IMR-90 (cell line): ENCODE measurements around the gene HCK. TPM values are rescaled to one million over a fixed set of nuclear protein-coding genes. Genes with fewer than 3 reads are reported as not detected.

Source experiments
- ATAC-seq: fragments of 200-7000 bp; cut with Tn5 transposase; 2 replicates; pipeline ENCODE4 v1.9.1; 2020; ENCODE audit warnings: low read depth, mild to moderate bottlenecking, moderate library complexity
- BruUV-seq: library from RNA; stranded (reverse); fragments of 400-500 nt; replicated peaks from 2 replicates; lab custom pipeline; 2021; lab: Mats Ljungman, UMichigan
- CTCF ChIA-PET: fragments of 300-600 bp; formaldehyde crosslinking; extraction: SDS; loops from one replicate; lab custom pipeline; 2021; ENCODE audit warnings: antibody characterized with exemption; lab: Yijun Ruan, JAX
- POLR2A ChIA-PET: fragments of 300-600 bp; sonication (Branson Sonifier 250); formaldehyde crosslinking; loops from one replicate; lab custom pipeline; 2022; ENCODE audit warnings: antibody characterized with exemption; ENCODE audit not compliant: unreplicated experiment; lab: Charles Lee
- DNase-seq: peaks from one replicate; pipeline ENCODE4 v3.0.0; 2013
- H2AFZ ChIP-seq: replicated peaks from 2 replicates; pipeline ENCODE3; 2013; ENCODE audit warnings: low read length, mild to moderate bottlenecking; ENCODE audit not compliant: poor library complexity
- H2AK5ac ChIP-seq: 2 replicates; pipeline ENCODE4 v1.6.1; 2013; ENCODE audit warnings: low read depth, low read length, inconsistent platforms
- H2AK9ac ChIP-seq: replicated peaks from 2 replicates; pipeline ENCODE3; 2013; ENCODE audit warnings: mild to moderate bottlenecking, low read depth, low read length, moderate library complexity; ENCODE audit not compliant: poor library complexity
- H2BK120ac ChIP-seq: 2 replicates; pipeline ENCODE4 v1.6.1; 2013; ENCODE audit warnings: low read depth, low read length, inconsistent platforms
- H2BK15ac ChIP-seq: 3 replicates; pipeline ENCODE4 v1.6.1; 2013; ENCODE audit warnings: low read depth, low read length, inconsistent platforms
- H2BK20ac ChIP-seq: 2 replicates; pipeline ENCODE4 v1.6.1; 2013; ENCODE audit warnings: low read depth, mild to moderate bottlenecking, inconsistent platforms, low read length, moderate library complexity
- H2BK5ac ChIP-seq: 2 replicates; pipeline ENCODE4 v1.6.1; 2013; ENCODE audit warnings: mild to moderate bottlenecking, low read depth, low read length, inconsistent platforms; ENCODE audit not compliant: poor library complexity, severe bottlenecking
- H3K14ac ChIP-seq: replicated peaks from 2 replicates; pipeline ENCODE4 v1.6.1; 2013; ENCODE audit warnings: low read depth, low read length, inconsistent platforms
- H3K18ac ChIP-seq: 2 replicates; pipeline ENCODE4 v1.6.1; 2013; ENCODE audit warnings: low read depth, low read length, control low read depth
- H3K23ac ChIP-seq: 2 replicates; pipeline ENCODE4 v1.6.1; 2013; ENCODE audit warnings: low read depth, low read length, inconsistent platforms
- H3K27ac ChIP-seq: 2 replicates; pipeline ENCODE4 v1.5.1; 2013; ENCODE audit warnings: mild to moderate bottlenecking, control low read depth, low read length; ENCODE audit not compliant: insufficient read depth
- H3K27me3 ChIP-seq: 2 replicates; pipeline ENCODE4 v1.6.1; 2013; ENCODE audit warnings: low read length; ENCODE audit not compliant: control insufficient read depth, insufficient read depth
- H3K36me3 ChIP-seq: 2 replicates; pipeline ENCODE4 v1.6.1; 2013; ENCODE audit warnings: low read length, mixed read lengths; ENCODE audit not compliant: control insufficient read depth, insufficient read depth
- H3K4ac ChIP-seq: 2 replicates; pipeline ENCODE4 v1.6.1; 2013; ENCODE audit warnings: low read depth, low read length, inconsistent platforms
- H3K4me1 ChIP-seq: 2 replicates; pipeline ENCODE4 v1.6.1; 2013; ENCODE audit warnings: low read length, mixed read lengths; ENCODE audit not compliant: control insufficient read depth, insufficient read depth
- H3K4me2 ChIP-seq: 2 replicates; pipeline ENCODE4 v1.6.1; 2013; ENCODE audit warnings: low read depth, mild to moderate bottlenecking, control low read depth, low read length, moderate library complexity
- H3K4me3 ChIP-seq: 2 replicates; pipeline ENCODE4 v1.5.1; 2013; ENCODE audit warnings: low read depth, mild to moderate bottlenecking, control low read depth, low read length, moderate library complexity; ENCODE audit not compliant: insufficient read depth
- H3K56ac ChIP-seq: 2 replicates; pipeline ENCODE4 v1.6.1; 2013; ENCODE audit warnings: low read length, inconsistent platforms; ENCODE audit not compliant: insufficient read depth; ENCODE audit errors: extremely low read depth
- H3K79me1 ChIP-seq, 2 experiments: 2 replicates each; pipeline ENCODE4 v1.6.1; 2013; ENCODE audit warnings: low read length in 2 of 2, inconsistent platforms in 1 of 2, low read depth in 1 of 2
- H3K9ac ChIP-seq: 2 replicates; pipeline ENCODE4 v1.6.1; 2013; ENCODE audit warnings: low read depth, low read length, control low read depth
- H3K9me1 ChIP-seq: 2 replicates; pipeline ENCODE4 v1.6.1; 2013; ENCODE audit warnings: low read length, inconsistent platforms; ENCODE audit not compliant: insufficient read depth
- H3K9me3 ChIP-seq: 2 replicates; pipeline ENCODE4 v1.6.1; 2013; ENCODE audit warnings: low read length; ENCODE audit not compliant: control insufficient read depth, insufficient read depth
- H4K20me1 ChIP-seq: 2 replicates; pipeline ENCODE4 v1.6.1; 2013; ENCODE audit warnings: low read length, inconsistent platforms; ENCODE audit not compliant: insufficient read depth
- H4K5ac ChIP-seq: 2 replicates; pipeline ENCODE4 v1.6.1; 2013; ENCODE audit warnings: mild to moderate bottlenecking, low read depth, low read length, control low read depth
- H4K8ac ChIP-seq, 2 experiments: 2 replicates each; pipeline ENCODE4 v1.6.1; 2013; ENCODE audit warnings: low read depth in 2 of 2, low read length in 2 of 2, control low read depth in 1 of 2, inconsistent platforms in 1 of 2
- H4K91ac ChIP-seq: 2 replicates; pipeline ENCODE4 v1.6.1; 2013; ENCODE audit warnings: low read depth, low read length, inconsistent platforms; ENCODE audit not compliant: insufficient read depth
- FOS ChIP-seq: fragments of 150-350 bp; IDR thresholded peaks from 2 replicates; pipeline ENCODE4 v1.6.1; 2016; ENCODE audit warnings: low read depth, low read length
- MAZ ChIP-seq: IDR thresholded peaks from 2 replicates; pipeline ENCODE4 v1.6.1; 2012; ENCODE audit warnings: low read depth, mild to moderate bottlenecking, low read length, improper control_type of control experiment, moderate library complexity, borderline replicate concordance
- RAD21 ChIP-seq: IDR thresholded peaks from 2 replicates; pipeline ENCODE4 v1.6.1; 2012; ENCODE audit warnings: low read length, improper control_type of control experiment
- WGBS, 2 experiments: methylation state at CpG; one replicate each; pipeline versions ENCODE4 v1.1.5 to v1.1.7; 2013; ENCODE audit warnings: missing lambda C conversion rate in 2 of 2; ENCODE audit not compliant: insufficient read length in 1 of 2; ENCODE audit errors: extremely low coverage in 2 of 2; 5-methylcytosine and 5-hydroxymethylcytosine counted together
- dilution Hi-C: fragments of 300-500 bp; cut with HindIII; formaldehyde crosslinking; loops from one replicate; pipeline ENCODE4 v1.14.3; 2018; ENCODE audit warnings: low sequenced_read_pairs; ENCODE audit not compliant: unreplicated experiment
- in situ Hi-C: fragments of 300-500 bp; cut with MboI; formaldehyde crosslinking; loops from 3 replicates; pipeline ENCODE4 v1.14.3; 2019; ENCODE audit warnings: low sequenced_read_pairs, inconsistent platforms, mixed read lengths
- intact Hi-C: fragments of 100-400 bp; cut with micrococcal nuclease; formaldehyde crosslinking; loops from 2 replicates; pipeline ENCODE4 v1.10.0; 2022
- polyA plus RNA-seq, 3 experiments: library from polyadenylated mRNA; depleted of rRNA; stranded (reverse); fragments of >200 nt; gene quantifications; 2 replicates each; pipeline ENCODE4 v1.2.3, GENCODE V29; 2012; ENCODE audit warnings: low replicate concordance in 1 of 3
- total RNA-seq: library from RNA; depleted of rRNA; stranded (reverse); fragments of >200 nt; gene quantifications from 2 replicates; pipeline ENCODE4 v1.2.3, GENCODE V29; 2012
- TF ChIP-seq, protein P1 (sequence below): fragments of 150-350 bp; IDR thresholded peaks from 2 replicates; pipeline ENCODE4 v1.6.1; 2017; ENCODE audit warnings: mild to moderate bottlenecking, antibody characterized with exemption, low read length, low read depth
- TF ChIP-seq, protein P2 (sequence below): fragments of 150-350 bp; IDR thresholded peaks from 2 replicates; pipeline ENCODE4 v1.6.1; 2016; ENCODE audit warnings: low read depth, mild to moderate bottlenecking, low read length, moderate library complexity, borderline replicate concordance

HCK gene
- total and polyA plus RNA-seq, 2 of the 4 experiments (the other 2 are of a cell fraction), result not detected

DNA sequence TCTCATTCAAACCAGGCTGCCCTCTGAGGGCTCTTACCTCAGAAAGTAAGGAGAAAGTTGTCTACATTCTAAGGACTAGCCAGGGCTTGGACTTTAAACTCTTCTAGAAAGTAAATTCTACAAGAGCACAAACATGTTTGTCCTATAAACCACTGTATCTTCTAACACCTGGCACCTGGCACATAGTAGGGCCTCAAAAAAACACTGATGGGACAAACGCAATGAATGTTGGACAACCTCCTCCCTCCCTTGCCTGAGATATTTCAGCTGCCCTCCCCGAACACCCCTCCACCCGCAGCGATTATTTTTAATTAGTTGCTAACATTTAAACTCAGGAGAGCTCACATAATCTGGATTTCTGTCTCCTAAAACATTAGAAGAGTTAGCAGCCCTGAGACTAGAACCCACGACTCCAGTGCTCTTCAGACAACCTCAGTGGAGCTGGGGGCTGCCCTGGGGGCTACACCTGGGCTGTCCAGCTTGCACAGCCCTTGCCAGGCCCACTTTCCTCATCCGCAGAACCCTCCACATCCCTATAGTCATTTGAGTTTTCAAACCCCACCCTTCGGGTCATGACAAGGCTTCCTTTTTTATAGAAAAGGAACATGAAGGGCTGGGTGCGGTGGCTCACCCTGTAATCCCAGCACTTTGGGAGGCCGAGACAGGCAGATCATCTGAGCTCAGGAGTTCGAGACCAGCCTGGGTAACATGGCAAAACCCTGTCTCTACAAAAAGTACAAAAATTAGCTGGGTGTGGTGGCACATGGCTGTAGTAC, 4.9 kb downstream of the HCK start:
- no peak overlapping the region for H3K18ac ChIP-seq
- no peaks in the 10 kb centered on the region for H3K36me3 ChIP-seq
- no peaks in the 10 kb centered on the region for H4K20me1 ChIP-seq
- no peak overlapping the region for H3K27ac ChIP-seq
- TF ChIP-seq, protein P1, sequence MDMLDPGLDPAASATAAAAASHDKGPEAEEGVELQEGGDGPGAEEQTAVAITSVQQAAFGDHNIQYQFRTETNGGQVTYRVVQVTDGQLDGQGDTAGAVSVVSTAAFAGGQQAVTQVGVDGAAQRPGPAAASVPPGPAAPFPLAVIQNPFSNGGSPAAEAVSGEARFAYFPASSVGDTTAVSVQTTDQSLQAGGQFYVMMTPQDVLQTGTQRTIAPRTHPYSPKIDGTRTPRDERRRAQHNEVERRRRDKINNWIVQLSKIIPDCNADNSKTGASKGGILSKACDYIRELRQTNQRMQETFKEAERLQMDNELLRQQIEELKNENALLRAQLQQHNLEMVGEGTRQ, result no peak
- TF ChIP-seq RAD21, result no peak
- TF ChIP-seq, protein P2, sequence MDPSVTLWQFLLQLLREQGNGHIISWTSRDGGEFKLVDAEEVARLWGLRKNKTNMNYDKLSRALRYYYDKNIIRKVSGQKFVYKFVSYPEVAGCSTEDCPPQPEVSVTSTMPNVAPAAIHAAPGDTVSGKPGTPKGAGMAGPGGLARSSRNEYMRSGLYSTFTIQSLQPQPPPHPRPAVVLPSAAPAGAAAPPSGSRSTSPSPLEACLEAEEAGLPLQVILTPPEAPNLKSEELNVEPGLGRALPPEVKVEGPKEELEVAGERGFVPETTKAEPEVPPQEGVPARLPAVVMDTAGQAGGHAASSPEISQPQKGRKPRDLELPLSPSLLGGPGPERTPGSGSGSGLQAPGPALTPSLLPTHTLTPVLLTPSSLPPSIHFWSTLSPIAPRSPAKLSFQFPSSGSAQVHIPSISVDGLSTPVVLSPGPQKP, result no peak
- no peak for TF ChIP-seq MAZ
- no peak for TF ChIP-seq FOS
- no peak overlapping the region for H3K4me2 ChIP-seq
- H3K79me1 ChIP-seq, result no peaks in the 10 kb centered on the region
- in situ Hi-C loops (no loop called here), dilution Hi-C loops (no loop called here), intact Hi-C loops (no loop called here)
- H3K23ac ChIP-seq, result no peak overlapping the region
- POLR2A ChIA-PET, result no interaction called here
- H4K91ac ChIP-seq, result no peak overlapping the region
- H2BK5ac ChIP-seq, result no peak overlapping the region
- H2BK20ac ChIP-seq, result no peak overlapping the region
- CTCF ChIA-PET, result no interaction called here
- H3K9me3 ChIP-seq, result peaks cover 2% of the 10 kb centered on the region
- no TSS peak for BruUV-seq
- 64% methylated on average over 3 of the region's 10 CpGs; no CpG with 5 or more reads in 1 of the 2 experiments for WGBS, 2 experiments
- no peak overlapping the region for H3K56ac ChIP-seq
- H2AFZ ChIP-seq, result no peak overlapping the region
- H3K4ac ChIP-seq, result no peak overlapping the region
- no peak overlapping the region for H3K9ac ChIP-seq
- peaks cover 58% of the 10 kb centered on the region for H3K27me3 ChIP-seq
- no peak overlapping the region for H4K5ac ChIP-seq
- H3K4me1 ChIP-seq, result no peaks in the 10 kb centered on the region
- no peaks in the 10 kb centered on the region for H3K9me1 ChIP-seq
- DNase-seq, result no peak
- no peak overlapping the region for H2BK15ac ChIP-seq
- H3K14ac ChIP-seq, result no peak overlapping the region
- ATAC-seq, result no peak
- no peak overlapping the region for H2AK9ac ChIP-seq
- H2BK120ac ChIP-seq, result no peak overlapping the region
- H2AK5ac ChIP-seq, result no peak overlapping the region
- H3K4me3 ChIP-seq, result no peak overlapping the region
- H4K8ac ChIP-seq, result no peak overlapping the region
